Measurements from ENCODE around the gene B3GALT2.
A peak's percentile ranks its signal among the peaks of the same experiment; 100 is the strongest.
"Not testable (repeated sequence)": the region's sequence is repeated elsewhere in the genome, so short reads cannot be mapped to it uniquely, and the experiment has no call there.

B3GALT2 gene

GRCh38 chr1:193185901-193186731, at the start of gene B3GALT2:
TSS of gene B3GALT2 (minus strand) at chr1:193186613. CDS start at chr1:193181562, 5,051 bp downstream.
- peak; percentile 51 for DNase-seq

GRCh38 chr1:193234530-193234929, 48.1 kb upstream of the B3GALT2 start:
- DNase-seq, result no peak

GRCh38 chr1:193231146-193231545, 44.7 kb upstream of the B3GALT2 start:
- DNase-seq, result not testable (repeated sequence)

- DNase-seq, result no peak
Observed at GRCh38 chr1:193229136-193229535, 42.7 kb upstream of the B3GALT2 start.

GRCh38 chr1:193222056-193222615, 35.7 kb upstream of the B3GALT2 start:
- no peak for DNase-seq

- no peak for DNase-seq
Observed at GRCh38 chr1:193221651-193222050, 35.2 kb upstream of the B3GALT2 start.

- no peak for DNase-seq
Observed at GRCh38 chr1:193219391-193219790, 33.0 kb upstream of the B3GALT2 start.

- DNase-seq, result no peak
Observed at GRCh38 chr1:193216920-193217319, 30.5 kb upstream of the B3GALT2 start.

- DNase-seq, result no peak
Observed at GRCh38 chr1:193213998-193214397, 27.6 kb upstream of the B3GALT2 start.

GRCh38 chr1:193212637-193213036, 26.2 kb upstream of the B3GALT2 start:
- no peak for DNase-seq

- DNase-seq, result no peak
Observed at GRCh38 chr1:193211539-193211938, 25.1 kb upstream of the B3GALT2 start.

GRCh38 chr1:193210996-193211395, 24.6 kb upstream of the B3GALT2 start:
- DNase-seq, result no peak

GRCh38 chr1:193201021-193201420, 14.6 kb upstream of the B3GALT2 start:
- DNase-seq, result no peak

- no peak for DNase-seq
Observed at GRCh38 chr1:193199940-193200339, 13.5 kb upstream of the B3GALT2 start.

GRCh38 chr1:193192586-193192985, 6.2 kb upstream of the B3GALT2 start:
- DNase-seq, result no peak

- no peak for DNase-seq
Observed at GRCh38 chr1:193190096-193190744, 3.8 kb upstream of the B3GALT2 start.

- DNase-seq, result no peak
Observed at GRCh38 chr1:193189442-193190095, 3.2 kb upstream of the B3GALT2 start.

- DNase-seq, result not testable (repeated sequence)
Observed at GRCh38 chr1:193188915-193189314, 2.5 kb upstream of the B3GALT2 start.

GRCh38 chr1:193187114-193187513, 701 bp upstream of the B3GALT2 start:
- no peak for DNase-seq

GRCh38 chr1:193185211-193185610, 1.2 kb downstream of the B3GALT2 start:
- DNase-seq, result no peak

- no peak for DNase-seq
Observed at GRCh38 chr1:193184776-193185175, 1.6 kb downstream of the B3GALT2 start.

- DNase-seq, result peak; percentile 71
Observed at GRCh38 chr1:193183019-193183627, 3.3 kb downstream of the B3GALT2 start.

GRCh38 chr1:193181985-193182384, 4.4 kb downstream of the B3GALT2 start:
- DNase-seq, result no peak

Measured in NCI-H748 treated with DMSO at 0.1 percent for 48 hours (cell line).